B cell (primary cell): ENCODE data around the gene EFR3B.

Source experiments
- EZH2 ChIP-seq: IDR thresholded peaks from 2 replicates; pipeline ENCODE4 v1.6.1; 2012; ENCODE audit warnings: borderline replicate concordance, low read depth, mild to moderate bottlenecking, moderate library complexity, low read length; ENCODE audit not compliant: insufficient read depth, poor library complexity, severe bottlenecking
- TF ChIP-seq, protein P1 (sequence below): fragments of 200-600 bp; IDR thresholded peaks from one replicate; pipeline ENCODE4 v1.8.0; 2022; ENCODE audit warnings: antibody characterized with exemption, mild to moderate bottlenecking

DNA sequence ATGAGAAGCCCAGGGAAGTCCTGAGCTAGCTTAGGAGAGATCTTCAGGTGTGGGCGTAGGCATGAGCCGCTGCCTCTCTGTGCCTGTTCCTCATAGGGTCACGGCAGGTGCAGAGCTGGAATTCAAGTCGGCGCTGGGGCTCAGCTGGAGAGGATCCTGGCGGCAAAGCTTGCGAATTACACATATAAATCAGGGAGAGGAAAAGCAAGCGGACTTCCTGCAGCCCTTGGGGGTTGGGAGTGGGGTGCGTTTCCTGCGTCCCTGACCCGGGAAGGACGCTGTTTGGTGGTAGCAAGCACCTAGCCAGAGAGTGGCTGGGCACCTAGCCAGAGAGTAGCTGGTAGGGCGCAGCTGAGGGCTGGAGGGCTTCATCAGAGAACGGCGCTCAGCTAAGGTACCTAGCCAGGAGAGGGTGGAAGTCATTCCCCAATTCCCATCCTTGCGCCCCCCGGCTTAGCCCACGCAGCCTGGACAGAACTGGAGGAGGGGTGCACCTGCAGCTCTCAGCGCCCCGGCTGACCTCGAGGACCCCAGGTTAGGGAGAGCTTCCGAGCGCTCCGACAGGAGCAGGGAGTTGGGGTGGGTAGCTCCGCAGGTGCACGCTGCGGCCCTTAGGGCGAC lies 459 bp upstream of the EFR3B start:
- TF ChIP-seq, protein P1, sequence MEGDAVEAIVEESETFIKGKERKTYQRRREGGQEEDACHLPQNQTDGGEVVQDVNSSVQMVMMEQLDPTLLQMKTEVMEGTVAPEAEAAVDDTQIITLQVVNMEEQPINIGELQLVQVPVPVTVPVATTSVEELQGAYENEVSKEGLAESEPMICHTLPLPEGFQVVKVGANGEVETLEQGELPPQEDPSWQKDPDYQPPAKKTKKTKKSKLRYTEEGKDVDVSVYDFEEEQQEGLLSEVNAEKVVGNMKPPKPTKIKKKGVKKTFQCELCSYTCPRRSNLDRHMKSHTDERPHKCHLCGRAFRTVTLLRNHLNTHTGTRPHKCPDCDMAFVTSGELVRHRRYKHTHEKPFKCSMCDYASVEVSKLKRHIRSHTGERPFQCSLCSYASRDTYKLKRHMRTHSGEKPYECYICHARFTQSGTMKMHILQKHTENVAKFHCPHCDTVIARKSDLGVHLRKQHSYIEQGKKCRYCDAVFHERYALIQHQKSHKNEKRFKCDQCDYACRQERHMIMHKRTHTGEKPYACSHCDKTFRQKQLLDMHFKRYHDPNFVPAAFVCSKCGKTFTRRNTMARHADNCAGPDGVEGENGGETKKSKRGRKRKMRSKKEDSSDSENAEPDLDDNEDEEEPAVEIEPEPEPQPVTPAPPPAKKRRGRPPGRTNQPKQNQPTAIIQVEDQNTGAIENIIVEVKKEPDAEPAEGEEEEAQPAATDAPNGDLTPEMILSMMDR: no peak
- TF ChIP-seq EZH2: no peak
